Stimulated activated CD4-positive, alpha-beta T cell treated with anti-CD3 and anti-CD28 coated beads, Interleukin-2, amount 100 ng/mL, for 4 hours (primary cell): ENCODE results near the gene DNAJC15.

Source experiments
- DNase-seq: peaks from one replicate; pipeline ENCODE4 v3.0.0-alpha.2; 2020; ENCODE audit warnings: low read depth

Gene DNAJC15

DNA sequence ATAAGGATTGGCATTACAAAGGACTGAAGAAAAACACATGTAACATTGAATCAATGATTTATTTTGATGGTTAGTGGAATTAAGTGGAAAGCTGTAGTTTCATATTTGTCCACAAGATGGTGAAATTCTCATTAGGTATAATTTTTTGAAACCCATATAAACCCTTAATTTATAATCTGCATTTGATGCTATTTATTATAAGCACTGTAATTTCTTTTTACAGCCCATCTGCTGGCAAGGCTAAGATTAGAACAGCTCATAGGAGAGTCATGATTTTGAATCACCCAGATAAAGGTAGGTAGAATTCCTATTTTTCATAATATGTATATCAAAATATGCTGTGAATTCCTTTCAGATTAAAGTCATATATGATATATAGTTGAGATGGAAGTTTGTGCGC lies 62.2 kb downstream of the DNAJC15 start:
- no peak for DNase-seq

DNA sequence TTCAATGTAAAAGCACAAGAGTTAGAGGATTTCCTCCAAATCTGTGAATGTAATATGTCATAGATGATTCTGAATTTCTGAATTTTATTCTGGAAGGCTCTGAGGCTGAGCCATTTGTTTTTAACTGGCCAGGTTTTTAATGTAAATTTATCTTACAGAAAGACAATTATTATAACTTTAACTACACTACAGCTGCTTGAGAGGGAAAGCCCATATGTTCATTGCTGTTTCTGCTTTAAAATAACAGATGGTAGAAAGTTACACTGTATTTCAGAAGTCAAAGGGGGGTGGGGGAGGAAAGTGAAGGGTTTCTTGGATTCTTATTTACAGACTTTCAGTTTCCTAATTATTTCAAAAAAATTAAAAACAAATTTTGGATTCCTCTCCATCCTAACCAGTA lies 62.8 kb downstream of the DNAJC15 start:
- DNase-seq, result no peak

DNA sequence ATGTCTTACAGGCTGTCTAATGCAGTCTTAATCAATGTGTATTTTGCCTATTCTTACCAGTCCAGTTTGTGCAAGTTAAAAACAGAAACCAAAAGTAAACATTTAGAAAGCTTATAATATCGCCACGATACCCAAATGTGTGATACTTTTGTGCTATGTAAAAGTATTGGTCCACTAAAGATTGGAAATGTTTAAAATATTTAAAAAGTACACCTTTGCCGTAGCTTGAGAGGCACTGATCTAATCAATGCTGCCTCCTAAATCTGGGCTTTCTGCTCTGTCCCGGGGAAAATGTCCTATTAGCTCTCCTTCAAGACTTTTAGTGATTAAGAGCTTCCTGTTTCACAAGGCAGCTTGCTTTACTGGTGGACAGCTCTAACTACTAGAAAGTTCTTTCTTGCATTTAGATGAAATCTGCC lies 64.7 kb downstream of the DNAJC15 start:
- DNase-seq, result no peak

DNA sequence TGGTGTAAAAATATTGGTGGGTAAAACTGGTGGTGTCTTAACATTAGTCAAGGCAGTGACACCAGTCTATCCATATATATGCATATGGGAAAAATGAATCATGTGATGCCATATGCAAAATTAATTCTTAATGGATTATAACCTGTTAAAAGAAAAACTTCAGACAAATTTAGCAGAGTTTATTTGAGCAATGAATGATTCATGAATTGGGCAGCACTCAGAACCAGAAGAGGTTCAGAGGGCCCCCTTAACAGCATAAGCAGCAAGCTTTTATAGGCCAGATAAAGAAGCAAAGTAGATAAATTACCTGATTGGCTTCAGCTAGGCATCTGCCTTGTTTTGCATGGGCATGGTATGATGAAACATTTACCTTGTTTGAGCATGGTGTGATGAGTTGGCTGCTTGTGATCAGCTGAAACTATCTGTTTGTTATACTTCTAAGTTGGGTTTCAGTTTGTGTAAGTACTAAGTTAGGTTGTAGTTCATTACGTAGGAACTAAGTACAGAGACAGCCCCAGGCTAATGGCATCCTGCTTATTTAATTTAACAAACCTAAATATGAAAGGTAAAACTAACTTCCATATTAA lies 66.6 kb downstream of the DNAJC15 start:
- no peak for DNase-seq

DNA sequence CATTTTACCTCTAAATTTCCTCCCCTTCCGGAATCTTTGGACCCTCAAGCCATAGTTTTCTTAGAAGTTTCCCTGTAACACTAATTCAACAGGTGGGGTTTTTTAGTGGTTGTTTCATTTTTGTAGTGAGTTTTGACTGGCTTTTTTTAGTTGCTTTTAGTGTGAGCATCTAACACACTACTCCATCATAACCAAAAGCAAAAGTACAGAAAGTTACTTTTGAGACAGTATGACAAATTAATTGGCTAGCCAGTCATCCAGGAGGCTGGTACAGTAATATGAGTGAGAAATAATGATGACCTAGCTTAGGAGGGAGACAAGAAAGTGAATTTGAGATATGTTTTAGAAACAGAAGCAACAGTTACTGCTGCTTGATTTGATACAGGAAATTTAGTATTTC lies 71.5 kb downstream of the DNAJC15 start:
- DNase-seq, result no peak

DNA sequence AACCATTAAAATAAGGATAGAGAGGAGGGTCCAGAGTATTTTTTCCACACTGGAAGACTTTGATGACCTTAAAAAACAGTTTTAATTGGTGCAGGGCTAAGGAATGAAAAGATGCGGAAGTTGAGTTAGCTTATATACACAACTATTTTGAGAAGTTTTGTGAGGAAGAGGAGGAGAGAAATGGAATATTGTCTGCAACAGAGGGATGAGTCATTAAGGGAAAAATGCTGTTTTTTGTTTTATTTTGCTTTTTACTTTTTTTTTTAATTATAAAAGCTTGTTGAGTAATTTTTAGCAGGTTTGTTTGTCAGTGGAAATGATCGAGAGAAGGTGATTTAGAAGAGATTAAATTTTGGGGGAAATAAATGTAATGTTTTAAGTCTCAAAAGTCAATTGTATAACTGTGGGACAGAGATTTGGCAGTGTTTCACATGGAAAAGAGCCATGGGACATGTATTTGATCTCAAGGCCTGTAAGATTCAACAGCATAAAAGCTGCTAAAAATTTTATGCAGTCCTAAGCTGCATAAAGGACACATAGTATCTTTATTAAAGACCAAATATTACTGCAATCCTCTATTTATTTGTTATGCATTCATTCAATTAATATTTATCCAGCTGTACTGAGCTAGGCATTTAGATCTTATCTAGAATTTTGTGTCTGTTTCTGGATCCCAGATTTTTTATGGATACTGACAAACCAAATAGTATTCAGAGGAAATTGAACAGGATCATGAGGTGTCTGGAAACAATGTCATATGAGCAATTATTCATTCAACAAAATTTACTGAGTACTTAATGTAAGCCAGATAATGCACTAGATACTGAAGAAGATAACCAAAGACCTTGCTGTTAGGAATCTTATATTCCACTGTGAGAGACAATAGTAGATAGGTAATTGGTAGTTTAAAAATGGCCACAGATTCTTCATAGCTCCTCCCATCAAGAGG lies 72.7 kb downstream of the DNAJC15 start:
- no peak for DNase-seq

DNA sequence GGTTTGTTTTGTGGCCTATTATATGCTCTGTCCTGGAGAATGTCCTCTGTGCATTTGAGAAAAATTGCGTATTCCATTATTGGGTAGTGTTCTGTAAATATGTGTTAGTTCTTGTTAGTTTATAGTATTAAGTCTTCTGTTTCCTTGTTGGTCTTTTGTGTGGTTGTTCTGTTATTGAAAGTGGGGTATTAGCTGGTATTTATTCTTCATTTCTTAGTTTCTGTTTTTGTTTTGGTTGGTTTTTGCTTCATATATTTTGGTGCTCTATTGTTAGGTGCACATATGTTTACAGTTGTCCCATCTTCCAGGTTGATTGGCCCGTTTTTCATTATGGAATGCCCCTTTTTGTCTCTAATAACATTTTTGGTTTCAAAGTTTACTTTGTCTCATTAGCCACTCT lies 77.3 kb downstream of the DNAJC15 start:
- no peak for DNase-seq

DNA sequence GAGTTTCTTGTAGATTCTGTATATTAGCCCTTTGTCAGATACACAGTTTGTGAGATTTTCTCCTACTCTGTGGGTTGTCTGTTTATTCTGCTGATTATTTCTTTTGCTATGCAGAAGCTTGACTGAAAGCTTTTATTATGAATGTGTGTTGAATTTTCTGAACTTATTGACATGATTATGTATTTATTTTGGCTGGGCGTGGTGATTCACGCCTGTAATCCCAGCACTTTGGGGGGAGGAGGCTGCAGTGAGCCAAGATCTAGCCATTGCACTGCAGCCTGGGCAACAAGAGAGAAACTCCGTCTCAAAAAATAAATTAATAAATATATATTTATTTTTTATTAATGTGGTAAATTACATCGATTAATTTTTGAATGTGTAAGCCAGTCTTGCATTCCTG lies 78.9 kb downstream of the DNAJC15 start:
- no peak for DNase-seq

DNA sequence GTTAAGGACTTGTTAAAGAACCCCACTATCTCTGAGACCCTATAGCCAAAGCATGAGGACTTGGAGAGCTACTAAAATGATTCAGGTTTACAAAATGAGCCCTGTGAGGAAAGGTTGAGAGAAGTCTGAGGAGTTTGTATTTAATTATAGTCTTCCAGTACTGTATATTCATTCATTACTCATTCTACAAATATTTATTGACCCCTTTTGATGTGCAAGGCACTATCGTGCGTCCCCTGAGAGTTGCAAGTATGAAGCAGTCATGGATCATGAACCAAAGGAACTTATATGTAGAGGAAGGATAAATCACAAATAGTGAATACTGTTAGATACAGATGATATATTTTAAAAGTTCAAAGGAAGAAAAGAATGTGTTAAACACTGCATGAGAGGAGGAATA lies 84.4 kb downstream of the DNAJC15 start:
- DNase-seq, result no peak

DNA sequence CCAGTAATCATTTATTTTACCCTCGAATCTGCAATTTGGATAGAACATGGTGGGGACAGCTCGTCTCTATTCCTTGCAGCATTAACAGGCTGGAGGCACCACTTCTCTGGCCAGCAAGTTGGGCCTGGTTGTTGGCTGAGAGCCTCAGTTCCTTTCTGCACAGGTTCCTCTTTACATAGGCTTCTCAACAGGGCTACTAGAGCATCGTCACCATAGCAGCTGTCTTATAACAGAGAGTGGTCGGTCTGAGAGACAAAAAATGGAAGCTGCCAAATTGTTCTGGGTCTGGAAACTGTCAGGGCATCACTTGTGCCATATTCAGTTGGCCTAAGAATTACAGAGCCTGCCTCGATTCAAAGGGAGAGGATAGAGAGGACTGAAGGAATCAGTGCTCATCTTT lies 86.7 kb downstream of the DNAJC15 start:
- DNase-seq, result no peak

DNA sequence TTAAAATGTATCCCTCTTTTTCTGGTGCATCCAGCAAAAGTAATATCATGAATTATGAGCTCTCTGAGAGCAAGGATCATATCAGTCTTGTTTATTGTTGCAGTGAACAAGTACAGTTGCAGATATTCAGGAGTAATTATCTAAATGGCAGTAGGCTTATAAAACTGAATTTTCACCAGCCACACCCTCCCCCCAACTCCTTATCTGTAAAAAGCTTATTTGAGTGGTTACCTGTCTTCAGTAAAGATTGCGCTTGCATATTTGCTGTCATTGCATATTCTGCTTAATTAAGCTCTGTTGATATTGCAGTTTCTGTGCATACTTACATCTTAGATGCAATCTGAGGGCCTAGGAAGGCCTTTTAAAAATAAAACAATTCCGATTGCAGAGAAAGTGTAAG lies 87.3 kb downstream of the DNAJC15 start:
- DNase-seq, result no peak

DNA sequence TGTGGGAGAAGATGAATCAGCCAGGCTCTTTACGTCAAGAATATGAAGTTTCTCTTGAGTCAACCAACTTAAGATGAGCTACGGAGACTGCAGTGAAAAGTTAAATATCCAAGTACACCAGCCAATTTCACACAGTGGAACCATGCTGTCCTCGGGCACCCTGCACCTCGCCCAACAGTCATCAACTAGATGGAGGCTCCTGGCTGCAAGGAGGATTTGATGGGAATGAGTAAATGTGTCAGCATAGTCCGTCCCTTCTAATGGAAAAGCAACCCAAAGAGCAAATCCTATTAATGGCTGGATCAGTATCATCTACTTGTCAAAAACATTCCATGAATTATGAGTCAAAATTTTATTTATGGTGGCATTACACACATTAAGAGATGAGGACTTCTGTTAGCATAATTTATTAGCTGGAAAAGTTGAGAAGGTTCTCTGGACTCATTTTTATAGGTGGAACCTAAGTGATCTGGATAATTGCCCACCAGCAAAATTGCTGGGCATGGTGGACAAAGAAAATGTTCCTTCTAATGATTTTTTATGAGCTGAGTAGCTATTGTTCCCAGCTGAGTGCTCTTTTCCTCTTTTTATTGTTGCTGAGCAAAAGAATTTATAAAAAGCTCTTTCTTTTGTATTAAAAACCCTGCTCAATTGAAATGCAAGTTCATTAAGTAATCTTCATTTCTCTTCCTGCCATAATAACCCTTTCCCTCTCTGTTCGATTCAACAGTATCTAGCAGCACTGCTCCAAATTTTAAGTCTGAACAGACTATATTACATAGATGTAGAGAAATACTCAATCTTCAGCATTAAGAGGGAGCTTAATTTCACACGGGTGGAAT lies 88.4 kb downstream of the DNAJC15 start:
- DNase-seq, result no peak

DNA sequence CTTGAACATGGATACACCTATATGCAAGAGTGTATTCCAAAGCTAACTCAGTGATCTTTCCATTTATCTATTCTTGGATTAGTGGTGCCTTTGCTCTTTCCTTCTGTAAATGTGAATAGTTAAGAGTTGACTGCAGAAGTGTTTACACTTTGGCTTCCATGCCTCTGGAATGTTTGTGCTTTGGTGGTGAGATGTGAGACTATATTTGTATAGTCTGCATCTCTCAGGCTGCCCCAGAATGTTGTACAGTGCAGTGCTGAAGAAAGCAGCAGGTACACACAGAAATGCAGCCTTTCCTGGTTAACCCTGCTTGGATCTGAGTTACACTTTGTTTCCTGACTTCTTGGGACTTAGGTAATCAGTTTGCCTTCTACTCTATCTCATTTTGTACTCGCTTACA lies 90.2 kb downstream of the DNAJC15 start:
- DNase-seq, result no peak

DNA sequence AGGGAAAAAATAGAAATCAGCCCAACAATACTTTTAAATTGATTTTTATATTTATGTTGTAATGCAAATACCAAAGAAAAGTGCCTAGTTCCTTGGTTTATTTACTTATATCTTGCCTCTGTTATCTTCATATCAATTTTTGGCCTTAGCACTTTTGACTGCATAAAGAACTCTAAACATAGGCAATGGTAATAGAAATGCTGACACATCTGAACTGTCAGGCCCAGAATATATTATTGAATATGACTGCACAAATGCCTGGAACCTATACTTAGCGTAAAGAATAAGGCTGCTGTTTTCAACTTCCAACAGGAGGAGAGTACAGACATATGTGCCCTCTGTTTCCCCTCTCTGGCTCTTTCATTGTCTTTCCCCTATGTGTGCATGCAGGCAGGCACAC lies 91.1 kb downstream of the DNAJC15 start:
- no peak for DNase-seq

DNA sequence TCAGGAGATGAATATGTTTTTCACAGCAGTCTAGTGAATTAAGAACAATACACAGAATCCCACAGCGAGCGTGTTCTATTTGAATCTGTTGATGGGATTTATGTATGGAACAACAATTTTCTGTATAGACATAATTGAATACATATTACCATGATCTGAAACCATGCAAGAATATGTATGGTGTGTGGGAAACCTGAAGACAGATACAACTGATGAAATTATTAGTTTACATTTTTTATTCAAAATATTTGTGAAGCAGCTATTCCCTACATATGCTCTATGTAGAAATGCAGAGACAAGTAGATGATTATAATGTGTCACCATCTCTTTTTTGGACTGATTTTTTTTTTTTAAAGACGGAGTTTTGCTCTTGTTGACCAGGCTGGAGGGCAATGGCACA lies 91.8 kb downstream of the DNAJC15 start:
- DNase-seq, result no peak

DNA sequence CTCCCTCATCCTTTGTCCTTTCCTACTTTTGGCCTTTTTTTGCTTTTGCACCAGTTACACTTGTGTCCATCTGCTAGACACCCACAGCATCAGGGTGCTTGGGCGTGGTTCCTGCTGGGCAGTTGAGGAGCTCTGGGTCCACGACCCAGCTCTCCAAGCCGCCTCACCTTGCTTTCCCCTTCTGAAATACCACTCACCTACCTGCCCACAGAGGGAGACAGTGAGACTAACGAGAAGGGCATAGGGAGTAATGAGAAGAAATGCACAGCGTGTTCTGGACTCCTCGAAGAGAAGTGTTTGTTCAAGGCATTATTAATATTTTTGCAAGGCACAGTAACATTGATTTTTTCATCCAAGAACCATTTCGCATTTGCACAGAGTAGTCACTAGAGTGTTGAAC lies 92.9 kb downstream of the DNAJC15 start:
- DNase-seq, result no peak

DNA sequence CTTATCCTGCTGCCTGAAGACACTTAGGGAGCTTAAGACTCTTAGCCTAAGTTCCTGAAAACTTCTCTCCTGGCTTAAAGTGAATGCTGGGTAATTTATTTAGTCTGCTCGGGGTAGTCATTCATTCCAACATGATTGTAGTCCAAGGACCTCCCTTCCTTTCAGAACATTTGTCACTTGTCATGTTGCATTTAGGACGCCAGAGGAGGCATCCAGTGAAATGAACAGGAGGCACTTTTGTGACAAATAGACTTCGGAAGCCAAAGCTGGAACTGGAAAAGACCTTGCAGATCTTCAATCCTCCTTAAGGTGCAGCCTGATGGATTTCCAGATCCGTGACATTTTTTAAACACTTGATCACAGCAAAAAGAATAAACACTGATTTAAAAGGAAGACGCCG lies 95.1 kb downstream of the DNAJC15 start:
- no peak for DNase-seq

DNA sequence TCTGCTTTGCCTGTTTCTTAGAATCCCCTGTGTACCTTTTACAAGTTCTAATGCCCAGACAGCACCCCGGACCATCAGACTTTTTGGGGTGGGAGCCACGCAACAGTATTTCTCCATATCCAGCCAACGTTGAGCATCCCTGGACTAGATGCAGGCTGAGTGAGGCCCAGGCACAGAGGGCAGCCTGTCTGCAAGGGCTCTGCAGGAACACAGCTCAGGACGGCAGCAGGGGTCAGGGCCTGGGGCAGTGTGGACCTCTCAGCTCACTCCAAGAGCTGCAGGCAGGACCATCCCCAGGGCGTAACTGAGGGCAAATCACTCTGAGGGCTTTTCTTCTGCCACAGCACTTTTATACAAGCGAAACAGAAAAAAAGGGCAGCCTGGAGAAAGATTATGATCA lies 95.8 kb downstream of the DNAJC15 start:
- DNase-seq, result no peak

DNA sequence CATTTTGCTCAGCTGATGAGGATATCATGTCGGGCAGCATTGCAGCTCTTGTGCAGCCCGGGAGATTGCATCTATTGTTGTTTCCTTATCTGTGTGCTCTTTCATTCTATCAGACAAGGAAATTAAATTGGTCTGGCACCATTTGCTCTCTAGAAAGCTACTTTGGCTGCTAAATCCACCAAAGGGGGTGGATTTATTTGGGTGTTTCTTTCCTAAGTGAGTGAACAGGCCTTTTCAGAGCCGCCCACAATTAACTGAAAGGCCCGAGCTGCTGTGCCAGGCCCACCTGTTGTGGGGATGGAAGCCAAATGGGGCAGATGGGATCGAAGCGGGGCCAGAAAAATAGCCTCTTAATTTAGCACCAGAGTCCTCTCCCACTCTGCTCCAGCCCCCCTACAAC lies 99.4 kb downstream of the DNAJC15 start:
- no peak for DNase-seq

DNA sequence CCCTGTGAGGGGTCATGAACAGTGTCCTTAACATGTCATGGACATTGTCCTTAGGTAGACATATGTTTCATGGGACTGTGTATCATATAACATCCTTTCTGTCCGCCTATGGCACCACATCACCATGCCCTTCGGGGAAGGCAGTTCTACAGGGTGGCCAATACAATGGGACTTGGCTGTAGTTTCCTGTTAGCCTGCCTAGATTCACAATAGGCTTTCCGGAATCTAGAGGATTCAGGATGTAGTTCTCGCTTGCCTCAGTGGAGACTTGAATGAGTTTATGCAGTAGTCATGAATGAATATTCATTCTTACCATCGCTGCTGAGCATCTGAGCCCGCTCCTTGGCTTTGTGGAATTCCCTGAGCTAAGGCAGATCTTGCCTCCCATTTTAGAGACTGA lies 100.5 kb downstream of the DNAJC15 start:
- no peak for DNase-seq

DNA sequence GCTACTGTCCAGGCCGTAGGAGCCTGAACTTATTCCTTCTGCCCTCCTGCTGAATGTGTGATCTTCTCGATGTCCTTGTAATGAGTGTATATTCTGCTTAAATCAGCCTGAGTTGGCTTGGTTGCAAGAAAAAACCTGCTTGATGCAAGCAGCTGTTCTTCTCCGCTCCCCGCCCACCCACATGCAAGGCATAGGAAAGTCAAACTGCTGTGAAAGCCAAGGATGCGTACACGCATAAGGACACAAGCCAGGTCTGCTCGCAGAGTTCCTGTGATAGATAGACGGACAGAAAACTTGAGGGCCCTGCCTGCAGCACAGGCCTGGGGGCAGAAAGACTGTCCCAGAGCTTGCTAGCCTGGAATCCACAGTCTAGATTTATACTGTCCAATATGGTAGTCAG lies 101.1 kb downstream of the DNAJC15 start:
- no peak for DNase-seq

DNA sequence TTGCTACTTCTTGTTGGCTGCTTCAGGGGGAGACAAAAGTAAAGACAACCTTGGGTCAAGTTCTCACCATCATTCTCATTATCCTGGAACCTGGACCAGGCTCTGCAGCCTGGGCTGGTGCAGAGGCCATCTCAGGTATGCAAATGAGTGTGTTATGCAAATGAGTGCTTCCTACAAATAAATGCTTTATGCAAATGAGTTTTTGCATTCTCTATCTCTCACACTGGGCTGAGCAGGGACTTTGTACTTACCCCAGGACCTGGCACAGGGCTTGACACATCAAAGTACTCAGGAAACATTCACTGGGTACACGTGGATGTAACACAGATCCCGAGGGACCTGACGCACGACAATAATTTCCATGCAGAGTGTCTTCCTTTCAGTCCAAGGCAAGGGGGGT lies 103.0 kb downstream of the DNAJC15 start:
- no peak for DNase-seq
